Measurements from ENCODE around the gene TMED10.

The TMED10 gene

DNA sequence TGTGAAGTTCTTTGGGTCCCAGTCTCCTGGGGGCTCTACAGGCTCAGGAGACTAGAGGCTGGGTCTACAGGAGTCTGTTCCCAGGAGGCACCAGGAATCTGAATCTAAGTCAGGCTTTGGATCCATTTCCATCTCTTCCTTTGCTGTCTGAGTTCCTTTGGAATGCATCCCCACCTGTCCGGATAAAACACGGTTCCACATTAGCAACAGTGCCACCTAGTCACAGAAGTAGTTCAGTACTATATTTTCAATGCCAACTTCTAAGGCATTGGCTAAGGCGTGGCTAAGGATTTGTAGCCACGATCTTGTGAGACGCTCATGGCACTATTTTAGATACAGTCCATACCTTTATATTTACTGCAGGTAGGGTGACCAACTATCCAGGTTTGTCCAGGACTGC is 91.9 kb downstream of the TMED10 start (continued):
- TF ChIP-seq MYNN (tag by site-specific recombination; IDR thresholded peaks at IDR 0.05; ENCODE audit: borderline replicate concordance), result no peak
- TF ChIP-seq ZNF354C (tag by site-specific recombination; IDR thresholded peaks at IDR 0.05; ENCODE audit: borderline replicate concordance, low read depth), result no peak

DNA sequence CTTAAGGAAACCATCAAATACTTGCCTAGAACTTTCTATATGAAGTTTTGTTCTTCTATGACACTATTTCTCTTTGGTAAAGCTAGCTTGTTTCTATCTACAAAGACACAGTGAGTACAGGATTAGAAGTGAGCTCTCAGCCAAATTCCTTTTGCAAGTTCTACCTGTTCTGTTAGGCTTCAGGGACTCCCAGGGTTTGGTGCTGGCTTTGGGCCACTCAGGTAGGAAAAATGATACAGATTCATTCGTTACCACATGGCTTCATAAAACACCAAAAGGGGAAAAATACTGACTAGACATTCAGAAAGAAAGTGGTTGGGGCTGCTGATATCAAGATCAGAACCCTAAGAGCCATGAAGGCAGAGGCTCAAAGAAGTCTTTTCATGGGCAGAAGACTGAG is 93.1 kb downstream of the TMED10 start:
- no peak for TF ChIP-seq ZNF747 (tag by site-specific recombination; IDR thresholded peaks at IDR 0.05)
- TF ChIP-seq ZNF138 (tag by site-specific recombination; IDR thresholded peaks at IDR 0.05; ENCODE audit: borderline replicate concordance), result no peak
- TF ChIP-seq ZNF561 (tag by site-specific recombination; IDR thresholded peaks at IDR 0.05; ENCODE audit: borderline replicate concordance), result no peak
- no peak for TF ChIP-seq ZNF175 (tag by site-specific recombination; IDR thresholded peaks at IDR 0.05)
- no peak for TF ChIP-seq HOXD13 (CRISPR knock-in tag; IDR thresholded peaks at IDR 0.05; ENCODE audit: borderline replicate concordance)
- TF ChIP-seq, protein P1, sequence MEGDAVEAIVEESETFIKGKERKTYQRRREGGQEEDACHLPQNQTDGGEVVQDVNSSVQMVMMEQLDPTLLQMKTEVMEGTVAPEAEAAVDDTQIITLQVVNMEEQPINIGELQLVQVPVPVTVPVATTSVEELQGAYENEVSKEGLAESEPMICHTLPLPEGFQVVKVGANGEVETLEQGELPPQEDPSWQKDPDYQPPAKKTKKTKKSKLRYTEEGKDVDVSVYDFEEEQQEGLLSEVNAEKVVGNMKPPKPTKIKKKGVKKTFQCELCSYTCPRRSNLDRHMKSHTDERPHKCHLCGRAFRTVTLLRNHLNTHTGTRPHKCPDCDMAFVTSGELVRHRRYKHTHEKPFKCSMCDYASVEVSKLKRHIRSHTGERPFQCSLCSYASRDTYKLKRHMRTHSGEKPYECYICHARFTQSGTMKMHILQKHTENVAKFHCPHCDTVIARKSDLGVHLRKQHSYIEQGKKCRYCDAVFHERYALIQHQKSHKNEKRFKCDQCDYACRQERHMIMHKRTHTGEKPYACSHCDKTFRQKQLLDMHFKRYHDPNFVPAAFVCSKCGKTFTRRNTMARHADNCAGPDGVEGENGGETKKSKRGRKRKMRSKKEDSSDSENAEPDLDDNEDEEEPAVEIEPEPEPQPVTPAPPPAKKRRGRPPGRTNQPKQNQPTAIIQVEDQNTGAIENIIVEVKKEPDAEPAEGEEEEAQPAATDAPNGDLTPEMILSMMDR (tag by site-specific recombination; IDR thresholded peaks at IDR 0.05), result no peak
- ChIA-PET POLR2A (no interaction called here), CTCF (interaction anchor here (0.7 kb wide), 1 partner anchor 137 kb away, joined by 3 read pairs; no protein-coding TSS in a partner anchor)
- Histone ChIP-seq H3K9me3 (ENCODE audit: control insufficient read depth, insufficient read depth, low read depth, low read length) (no peaks in the 10 kb centered on the region), H3K4me1 (ENCODE audit: control insufficient read depth, insufficient read depth, low read length) (no peaks in the 10 kb centered on the region), H3K4me3 (ENCODE audit: low read depth, low read length) (no peak overlapping the region), H3K36me3 (ENCODE audit: control insufficient read depth in 2 of 2, insufficient read depth in 1 of 2, low read length in 2 of 2) (peaks cover 33 to 71% of the 10 kb centered on the region in 2 experiments), H3K27ac (ENCODE audit: extremely low read depth, low read depth, low read length) (no peak overlapping the region)

DNA sequence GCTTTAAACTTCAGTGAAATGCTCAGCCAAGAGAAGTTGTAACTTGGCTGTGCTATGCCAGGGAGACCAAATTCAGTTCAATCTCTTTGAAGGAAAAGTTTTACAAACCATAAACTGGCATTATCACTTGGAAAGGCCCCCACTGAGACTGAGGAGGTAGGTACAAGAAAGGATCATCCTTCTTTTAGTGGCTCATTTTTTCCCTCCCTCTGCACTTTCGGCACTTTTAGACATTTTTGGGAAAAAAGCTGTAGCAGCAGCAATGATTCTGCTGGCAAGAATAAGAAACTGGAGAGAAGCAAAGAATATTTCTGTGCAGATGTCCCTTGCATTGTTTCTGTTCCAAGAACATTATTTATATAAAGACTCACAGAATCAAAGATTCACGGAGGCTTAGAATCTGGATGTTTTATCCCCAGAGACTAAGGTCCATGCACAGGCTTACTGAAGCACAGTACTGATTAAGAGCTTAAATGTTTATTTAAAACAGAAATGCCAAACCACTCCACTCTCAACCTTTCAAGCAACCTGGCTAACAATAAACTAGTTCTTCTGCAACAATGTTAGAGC is 94.7 kb downstream of the TMED10 start:
- H3K27ac ChIP-seq (ENCODE audit: extremely low read depth, low read depth, low read length), result no peak overlapping the region
- TF ChIP-seq, protein P2, sequence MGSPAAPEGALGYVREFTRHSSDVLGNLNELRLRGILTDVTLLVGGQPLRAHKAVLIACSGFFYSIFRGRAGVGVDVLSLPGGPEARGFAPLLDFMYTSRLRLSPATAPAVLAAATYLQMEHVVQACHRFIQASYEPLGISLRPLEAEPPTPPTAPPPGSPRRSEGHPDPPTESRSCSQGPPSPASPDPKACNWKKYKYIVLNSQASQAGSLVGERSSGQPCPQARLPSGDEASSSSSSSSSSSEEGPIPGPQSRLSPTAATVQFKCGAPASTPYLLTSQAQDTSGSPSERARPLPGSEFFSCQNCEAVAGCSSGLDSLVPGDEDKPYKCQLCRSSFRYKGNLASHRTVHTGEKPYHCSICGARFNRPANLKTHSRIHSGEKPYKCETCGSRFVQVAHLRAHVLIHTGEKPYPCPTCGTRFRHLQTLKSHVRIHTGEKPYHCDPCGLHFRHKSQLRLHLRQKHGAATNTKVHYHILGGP (tag by site-specific recombination; IDR thresholded peaks at IDR 0.05), result no peak
- TF ChIP-seq ZNF202 (tag by site-specific recombination; IDR thresholded peaks at IDR 0.05; ENCODE audit: borderline replicate concordance) (no peak), ZSCAN16 (tag by site-specific recombination; IDR thresholded peaks at IDR 0.05) (no peak), REPIN1 (tag by site-specific recombination; IDR thresholded peaks at IDR 0.05; ENCODE audit: low read depth) (no peak), ZNF274 (IDR thresholded peaks at IDR 0.05; ENCODE audit: low read length) (no peak), ZNF274 (tag by site-specific recombination; IDR thresholded peaks at IDR 0.05; ENCODE audit: borderline replicate concordance) (no peak), ZNF768 (tag by site-specific recombination; IDR thresholded peaks at IDR 0.05) (no peak), ZFP41 (tag by site-specific recombination; IDR thresholded peaks at IDR 0.05; ENCODE audit: borderline replicate concordance) (no peak), BCL11A (tag by site-specific recombination; IDR thresholded peaks at IDR 0.05; ENCODE audit: low read depth) (no peak), MEIS1 (CRISPR knock-in tag; IDR thresholded peaks at IDR 0.05; ENCODE audit: borderline replicate concordance) (no peak), ZFP37 (tag by site-specific recombination; IDR thresholded peaks at IDR 0.05) (no peak), ZNF16 (tag by site-specific recombination; IDR thresholded peaks at IDR 0.05; ENCODE audit: low read depth) (no peak), ZNF354C (tag by site-specific recombination; IDR thresholded peaks at IDR 0.05; ENCODE audit: borderline replicate concordance, low read depth) (no peak), KLF8 (tag by site-specific recombination; IDR thresholded peaks at IDR 0.05) (no peak), SP3 (tag by site-specific recombination; IDR thresholded peaks at IDR 0.05) (no peak), ZNF292 (tag by site-specific recombination; IDR thresholded peaks at IDR 0.05; ENCODE audit: borderline replicate concordance, low read depth) (no peak)
- TF ChIP-seq, protein P3, sequence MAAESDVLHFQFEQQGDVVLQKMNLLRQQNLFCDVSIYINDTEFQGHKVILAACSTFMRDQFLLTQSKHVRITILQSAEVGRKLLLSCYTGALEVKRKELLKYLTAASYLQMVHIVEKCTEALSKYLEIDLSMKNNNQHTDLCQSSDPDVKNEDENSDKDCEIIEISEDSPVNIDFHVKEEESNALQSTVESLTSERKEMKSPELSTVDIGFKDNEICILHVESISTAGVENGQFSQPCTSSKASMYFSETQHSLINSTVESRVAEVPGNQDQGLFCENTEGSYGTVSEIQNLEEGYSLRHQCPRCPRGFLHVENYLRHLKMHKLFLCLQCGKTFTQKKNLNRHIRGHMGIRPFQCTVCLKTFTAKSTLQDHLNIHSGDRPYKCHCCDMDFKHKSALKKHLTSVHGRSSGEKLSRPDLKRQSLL (tag by site-specific recombination; IDR thresholded peaks at IDR 0.05), result no peak
- TF ChIP-seq, protein P4, sequence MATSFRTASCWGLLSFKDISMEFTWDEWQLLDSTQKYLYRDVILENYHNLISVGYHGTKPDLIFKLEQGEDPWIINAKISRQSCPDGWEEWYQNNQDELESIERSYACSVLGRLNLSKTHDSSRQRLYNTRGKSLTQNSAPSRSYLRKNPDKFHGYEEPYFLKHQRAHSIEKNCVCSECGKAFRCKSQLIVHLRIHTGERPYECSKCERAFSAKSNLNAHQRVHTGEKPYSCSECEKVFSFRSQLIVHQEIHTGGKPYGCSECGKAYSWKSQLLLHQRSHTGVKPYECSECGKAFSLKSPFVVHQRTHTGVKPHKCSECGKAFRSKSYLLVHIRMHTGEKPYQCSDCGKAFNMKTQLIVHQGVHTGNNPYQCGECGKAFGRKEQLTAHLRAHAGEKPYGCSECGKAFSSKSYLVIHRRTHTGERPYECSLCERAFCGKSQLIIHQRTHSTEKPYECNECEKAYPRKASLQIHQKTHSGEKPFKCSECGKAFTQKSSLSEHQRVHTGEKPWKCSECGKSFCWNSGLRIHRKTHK (tag by site-specific recombination; IDR thresholded peaks at IDR 0.05), result no peak
- no peak overlapping the region for H3K4me3 ChIP-seq (ENCODE audit: low read depth, low read length)
- peaks cover 20 to 55% of the 10 kb centered on the region in 2 experiments for H3K36me3 ChIP-seq (ENCODE audit: control insufficient read depth in 2 of 2, insufficient read depth in 1 of 2, low read length in 2 of 2)
- POLR2A ChIA-PET, result no interaction called here
- CTCF ChIA-PET, result interaction anchor here (0.6 to 0.7 kb wide), 2 partner anchors 19 to 221 kb away, joined by 3 read pairs; no protein-coding TSS in a partner anchor
- no peaks in the 10 kb centered on the region for H3K9me3 ChIP-seq (ENCODE audit: control insufficient read depth, insufficient read depth, low read depth, low read length)
- no peaks in the 10 kb centered on the region for H3K4me1 ChIP-seq (ENCODE audit: control insufficient read depth, insufficient read depth, low read length)
